K562 (cell line): ENCODE data around the gene PDE6B. TPM values are rescaled to one million over a fixed set of nuclear protein-coding genes. Genes with fewer than 3 reads are reported as not detected.

Experiments used
- ATAC-seq: fragments of 200-7000 bp; cut with Tn5 transposase; 3 replicates; pipeline ENCODE4 v1.9.1; 2020; ENCODE audit warnings: moderate library complexity
- BruUV-seq: library from RNA; stranded (reverse); fragments of 400-500 nt; replicated peaks from 2 replicates; lab custom pipeline; 2021; lab: Mats Ljungman, UMichigan
- CTCF ChIA-PET: fragments of 300-600 bp; formaldehyde crosslinking; extraction: SDS; loops from one replicate; lab custom pipeline; 2021; ENCODE audit warnings: low intra/inter-chr PET ratio; lab: Yijun Ruan, JAX
- POLR2A ChIA-PET: fragments of 300-600, 350-650 bp; sonication (Branson Sonifier 250); formaldehyde crosslinking; extraction: SDS; loops from one replicate; lab custom pipeline; 2021; ENCODE audit warnings: antibody characterized with exemption, inconsistent platforms; lab: Yijun Ruan, JAX
- DNase-seq, 4 experiments: peaks; one replicate each; pipeline versions ENCODE4 v3.0.0 to v3.0.0-alpha.2; 2011 to 2018; ENCODE audit warnings: low spot score in 3 of 4, mixed read lengths in 3 of 4; ENCODE audit errors: extremely low read depth in 1 of 4
- FAIRE-seq: peaks from 2 replicates; lab custom pipeline; 2011; peaks lifted over from hg19 to GRCh38; lab: Jason Lieb, UNC
- H2AFZ ChIP-seq: 2 replicates; pipeline ENCODE4 v1.6.0; 2011; ENCODE audit warnings: low read depth, low read length, control low read depth, inconsistent platforms
- H3K27ac ChIP-seq: fragments of 200-600 bp; 3 replicates; pipeline ENCODE4 v1.8.0; 2011; ENCODE audit warnings: low read depth, mild to moderate bottlenecking, control low read depth, inconsistent platforms, low read length, moderate library complexity, mixed read lengths; ENCODE audit errors: extremely low read depth
- H3K27me3 ChIP-seq, 2 experiments: fragments of 300-600 bp in 1 of 2; 2 replicates in 1 of 2; 3 replicates in 1 of 2; pipeline versions ENCODE4 v1.6.0 to v1.8.0; 2011; ENCODE audit warnings: inconsistent platforms in 2 of 2, low read length in 2 of 2, mild to moderate bottlenecking in 1 of 2, mixed read lengths in 1 of 2, moderate library complexity in 1 of 2; ENCODE audit not compliant: control insufficient read depth in 2 of 2, insufficient read depth in 2 of 2
- H3K36me3 ChIP-seq: fragments of 300-600 bp; 3 replicates; pipeline ENCODE4 v1.8.0; 2011; ENCODE audit warnings: mild to moderate bottlenecking, low read length, inconsistent platforms; ENCODE audit not compliant: control insufficient read depth, insufficient read depth
- H3K4me1 ChIP-seq, 2 experiments: fragments of 200-600 bp in 1 of 2; replicated peaks in 1 of 2; 2 replicates in 1 of 2; 3 replicates in 1 of 2; pipeline versions ENCODE4 v1.5.1 to v1.8.0; 2011; ENCODE audit warnings: inconsistent platforms in 2 of 2, low read length in 2 of 2, mild to moderate bottlenecking in 1 of 2, mixed read lengths in 1 of 2, moderate library complexity in 1 of 2; ENCODE audit not compliant: control insufficient read depth in 2 of 2, insufficient read depth in 2 of 2
- H3K4me2 ChIP-seq: 2 replicates; pipeline ENCODE4 v1.6.1; 2011; ENCODE audit warnings: low read length, control low read depth, inconsistent platforms, mixed read lengths; ENCODE audit not compliant: insufficient read depth
- H3K4me3 ChIP-seq: fragments of 200-600 bp; sonication (generic), shearing (Covaris generic); 2 replicates; pipeline ENCODE4 v1.5.1; 2016; ENCODE audit warnings: control low read depth, inconsistent platforms
- H3K79me2 ChIP-seq: fragments of 200-600 bp; 3 replicates; pipeline ENCODE4 v1.8.0; 2011; ENCODE audit warnings: low read length, inconsistent platforms; ENCODE audit not compliant: control insufficient read depth, insufficient read depth
- H3K9ac ChIP-seq, 2 experiments: 2 replicates each; pipeline versions ENCODE4 v1.6.0 to v1.6.1; 2011; ENCODE audit warnings: low read depth in 2 of 2, low read length in 2 of 2, control low read depth in 1 of 2, inconsistent platforms in 1 of 2, mild to moderate bottlenecking in 1 of 2, mixed read lengths in 1 of 2; ENCODE audit not compliant: insufficient read depth in 1 of 2
- H3K9me1 ChIP-seq: one replicate; pipeline ENCODE4 v1.6.0; 2011; ENCODE audit warnings: inconsistent platforms, mild to moderate bottlenecking, low read length, moderate library complexity; ENCODE audit not compliant: control insufficient read depth, insufficient read depth
- H3K9me3 ChIP-seq: replicated peaks from 2 replicates; pipeline ENCODE4 v1.5.1; 2011; ENCODE audit warnings: low read depth, low read length, inconsistent platforms; ENCODE audit not compliant: control insufficient read depth, insufficient read depth
- H4K20me1 ChIP-seq: replicated peaks from 2 replicates; pipeline ENCODE4 v1.6.1; 2011; ENCODE audit warnings: low read length, inconsistent platforms, mixed read lengths; ENCODE audit not compliant: control insufficient read depth, insufficient read depth
- WHSC1 ChIP-seq: IDR thresholded peaks from one replicate; pipeline ENCODE4 v1.6.1; 2012; ENCODE audit warnings: low read length, control low read depth, inconsistent platforms
- WGBS: fragments of 100-300 bp; shearing (Covaris generic); methylation state at CpG from one replicate; pipeline ENCODE4 v1.1.6; 2016; ENCODE audit warnings: low coverage, mixed read lengths; ENCODE audit not compliant: insufficient coverage; ENCODE audit errors: missing lambda C conversion rate; 5-methylcytosine and 5-hydroxymethylcytosine counted together
- in situ Hi-C: fragments of 300-500 bp; cut with MboI; formaldehyde crosslinking; loops from 4 replicates; pipeline ENCODE4 v1.15.0; 2018; ENCODE audit warnings: inconsistent platforms, mixed read lengths
- intact Hi-C: fragments of 100-400 bp; cut with micrococcal nuclease; formaldehyde crosslinking; loops from 2 replicates; pipeline ENCODE4 v1.14.2; 2022
- polyA plus RNA-seq, 8 experiments: library from polyadenylated mRNA; depleted of rRNA in 4 of 8; stranded (reverse) in 5 of 8; unstranded in 3 of 8; fragments of >200 nt; fragmentation: Nextera tagmentation in 2 of 8; fragmentation: Illumina TruSeq in 1 of 8; extraction: Ambion mirVana in 2 of 8; extraction: Trizol in 1 of 8; gene quantifications; 2 replicates each; pipeline versions ENCODE4 v1.2.1 to v1.2.3, GENCODE V29; 2011 to 2014; ENCODE audit warnings: inconsistent platforms in 1 of 8, missing spikeins in 1 of 8
- total RNA-seq, 7 experiments: library from RNA; depleted of rRNA in 6 of 7; stranded (reverse); fragments of >200 nt in 6 of 7; fragmentation: Illumina TruSeq in 2 of 7; extraction: Trizol in 2 of 7; gene quantifications; 2 replicates each; pipeline versions ENCODE4 v1.2.1 to v1.2.3, GENCODE V29; 2011 to 2021; ENCODE audit warnings: low replicate concordance in 1 of 7
- TF ChIP-seq, protein P1 (sequence below), 3 experiments: IDR thresholded peaks in 2 of 3; conservative IDR thresholded peaks in 1 of 3; 2 replicates each; pipeline ENCODE4 v1.5.1; 2011 to 2012; ENCODE audit warnings: low read length in 3 of 3, mild to moderate bottlenecking in 3 of 3, control low read depth in 2 of 3, improper control_type of control experiment in 1 of 3, inconsistent platforms in 1 of 3, low read depth in 1 of 3, mixed read lengths in 1 of 3, moderate library complexity in 1 of 3; ENCODE audit not compliant: insufficient read depth in 2 of 3

Gene PDE6B
- total and polyA plus RNA-seq, 9 of the 15 experiments (the other 6 are each of a cell fraction or from before 2014, with no cell fraction given) = 0.04 TPM; not detected in 8

DNA sequence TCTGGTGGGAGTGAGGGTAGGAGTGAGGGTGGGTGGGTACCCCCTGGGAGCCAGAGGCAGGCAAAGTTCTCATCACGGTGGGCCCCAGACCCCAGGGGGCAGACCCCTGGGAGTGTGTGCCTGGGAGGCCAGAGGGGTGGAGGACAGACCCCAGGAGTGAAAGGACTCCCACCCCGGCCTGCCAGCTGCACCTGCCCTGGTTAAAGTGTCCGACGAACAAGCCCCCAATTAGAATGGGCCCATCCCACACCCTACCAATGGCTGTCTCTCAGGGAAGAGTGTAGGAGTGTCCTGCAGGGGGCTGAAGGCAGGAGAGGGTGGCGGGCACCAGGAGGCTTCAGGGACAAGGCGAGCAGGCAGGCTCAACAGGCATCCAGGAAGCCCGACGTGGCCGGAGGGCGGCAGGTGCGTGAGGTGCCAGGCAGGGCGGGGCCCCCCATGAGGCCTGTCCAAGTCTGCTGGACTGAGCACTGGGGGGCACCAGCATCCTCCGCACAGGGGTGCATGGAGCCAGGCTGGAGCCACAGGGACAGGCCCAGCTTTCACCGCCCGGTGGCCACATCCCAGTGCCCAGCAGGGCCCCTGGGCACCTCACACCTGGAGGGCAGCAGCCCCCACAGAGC lies 8.7 kb downstream of the PDE6B start:
- in situ Hi-C loops (no loop called here), intact Hi-C loops (no loop called here)
- BruUV-seq = no TSS peak
- Histone ChIP-seq H3K36me3 (no peaks in the 10 kb centered on the region), H2AFZ (no peak overlapping the region), H4K20me1 (no peaks in the 10 kb centered on the region), H3K4me2 (no peak overlapping the region), H3K4me3 (no peak overlapping the region), H3K27me3 (peaks cover 23 to 64% of the 10 kb centered on the region in 2 experiments), H3K9me3 (no peaks in the 10 kb centered on the region; the same call in 1 of the 2 replicates), H3K9ac (no peak overlapping the region), H3K9me1 (no peaks in the 10 kb centered on the region), H3K79me2 (no peaks in the 10 kb centered on the region), H3K4me1 (peaks cover 0 to 20% of the 10 kb centered on the region in 2 experiments; a peak in 2 of 5 replicates), H3K27ac (no peak overlapping the region)
- FAIRE-seq (no peak), ATAC-seq (peak; percentile 63), DNase-seq (no peak)
- WGBS = 7% methylated on average over 15 of the region's 15 CpGs
- ChIA-PET CTCF (no interaction called here), POLR2A (no interaction called here)
- TF ChIP-seq, protein P1, sequence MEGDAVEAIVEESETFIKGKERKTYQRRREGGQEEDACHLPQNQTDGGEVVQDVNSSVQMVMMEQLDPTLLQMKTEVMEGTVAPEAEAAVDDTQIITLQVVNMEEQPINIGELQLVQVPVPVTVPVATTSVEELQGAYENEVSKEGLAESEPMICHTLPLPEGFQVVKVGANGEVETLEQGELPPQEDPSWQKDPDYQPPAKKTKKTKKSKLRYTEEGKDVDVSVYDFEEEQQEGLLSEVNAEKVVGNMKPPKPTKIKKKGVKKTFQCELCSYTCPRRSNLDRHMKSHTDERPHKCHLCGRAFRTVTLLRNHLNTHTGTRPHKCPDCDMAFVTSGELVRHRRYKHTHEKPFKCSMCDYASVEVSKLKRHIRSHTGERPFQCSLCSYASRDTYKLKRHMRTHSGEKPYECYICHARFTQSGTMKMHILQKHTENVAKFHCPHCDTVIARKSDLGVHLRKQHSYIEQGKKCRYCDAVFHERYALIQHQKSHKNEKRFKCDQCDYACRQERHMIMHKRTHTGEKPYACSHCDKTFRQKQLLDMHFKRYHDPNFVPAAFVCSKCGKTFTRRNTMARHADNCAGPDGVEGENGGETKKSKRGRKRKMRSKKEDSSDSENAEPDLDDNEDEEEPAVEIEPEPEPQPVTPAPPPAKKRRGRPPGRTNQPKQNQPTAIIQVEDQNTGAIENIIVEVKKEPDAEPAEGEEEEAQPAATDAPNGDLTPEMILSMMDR (IDR thresholded peaks at IDR 0.05 in 2 of 3, conservative IDR thresholded peaks at IDR 0.05 in 1 of 3; ENCODE audit: insufficient read depth in 2 of 3, low read depth in 1 of 3, low read length in 3 of 3) = 0 out of 6 replicates have a peak, but pooled peaks of 2 of the 3 experiments have one; percentile 4 to 13
- TF ChIP-seq WHSC1 = no peak
